IMR-90 (cell line): ENCODE measurements around the gene PCDHB6. TPM values are rescaled to one million over a fixed set of nuclear protein-coding genes. Genes with fewer than 3 reads are reported as not detected.
"Not testable (repeated sequence)": the region's sequence is repeated elsewhere in the genome, so short reads cannot be mapped to it uniquely, and the experiment has no call there.

Experiments used
- ATAC-seq: fragments of 200-7000 bp; cut with Tn5 transposase; 2 replicates; pipeline ENCODE4 v1.9.1; 2020; ENCODE audit warnings: low read depth, mild to moderate bottlenecking, moderate library complexity
- BruUV-seq: library from RNA; stranded (reverse); fragments of 400-500 nt; replicated peaks from 2 replicates; lab custom pipeline; 2021; lab: Mats Ljungman, UMichigan
- CTCF ChIA-PET: fragments of 300-600 bp; formaldehyde crosslinking; extraction: SDS; loops from one replicate; lab custom pipeline; 2021; ENCODE audit warnings: antibody characterized with exemption; lab: Yijun Ruan, JAX
- POLR2A ChIA-PET: fragments of 300-600 bp; sonication (Branson Sonifier 250); formaldehyde crosslinking; loops from one replicate; lab custom pipeline; 2022; ENCODE audit warnings: antibody characterized with exemption; ENCODE audit not compliant: unreplicated experiment; lab: Charles Lee
- DNase-seq: peaks from one replicate; pipeline ENCODE4 v3.0.0; 2013
- H2AFZ ChIP-seq: replicated peaks from 2 replicates; pipeline ENCODE3; 2013; ENCODE audit warnings: low read length, mild to moderate bottlenecking; ENCODE audit not compliant: poor library complexity
- H2AK5ac ChIP-seq: 2 replicates; pipeline ENCODE4 v1.6.1; 2013; ENCODE audit warnings: low read depth, low read length, inconsistent platforms
- H2AK9ac ChIP-seq: replicated peaks from 2 replicates; pipeline ENCODE3; 2013; ENCODE audit warnings: mild to moderate bottlenecking, low read depth, low read length, moderate library complexity; ENCODE audit not compliant: poor library complexity
- H2BK120ac ChIP-seq: 2 replicates; pipeline ENCODE4 v1.6.1; 2013; ENCODE audit warnings: low read depth, low read length, inconsistent platforms
- H2BK15ac ChIP-seq: 3 replicates; pipeline ENCODE4 v1.6.1; 2013; ENCODE audit warnings: low read depth, low read length, inconsistent platforms
- H2BK20ac ChIP-seq: 2 replicates; pipeline ENCODE4 v1.6.1; 2013; ENCODE audit warnings: low read depth, mild to moderate bottlenecking, inconsistent platforms, low read length, moderate library complexity
- H2BK5ac ChIP-seq: 2 replicates; pipeline ENCODE4 v1.6.1; 2013; ENCODE audit warnings: mild to moderate bottlenecking, low read depth, low read length, inconsistent platforms; ENCODE audit not compliant: poor library complexity, severe bottlenecking
- H3K14ac ChIP-seq: replicated peaks from 2 replicates; pipeline ENCODE4 v1.6.1; 2013; ENCODE audit warnings: low read depth, low read length, inconsistent platforms
- H3K18ac ChIP-seq: 2 replicates; pipeline ENCODE4 v1.6.1; 2013; ENCODE audit warnings: low read depth, low read length, control low read depth
- H3K23ac ChIP-seq: 2 replicates; pipeline ENCODE4 v1.6.1; 2013; ENCODE audit warnings: low read depth, low read length, inconsistent platforms
- H3K27ac ChIP-seq: 2 replicates; pipeline ENCODE4 v1.5.1; 2013; ENCODE audit warnings: mild to moderate bottlenecking, control low read depth, low read length; ENCODE audit not compliant: insufficient read depth
- H3K27me3 ChIP-seq: 2 replicates; pipeline ENCODE4 v1.6.1; 2013; ENCODE audit warnings: low read length; ENCODE audit not compliant: control insufficient read depth, insufficient read depth
- H3K36me3 ChIP-seq: 2 replicates; pipeline ENCODE4 v1.6.1; 2013; ENCODE audit warnings: low read length, mixed read lengths; ENCODE audit not compliant: control insufficient read depth, insufficient read depth
- H3K4ac ChIP-seq: 2 replicates; pipeline ENCODE4 v1.6.1; 2013; ENCODE audit warnings: low read depth, low read length, inconsistent platforms
- H3K4me1 ChIP-seq: 2 replicates; pipeline ENCODE4 v1.6.1; 2013; ENCODE audit warnings: low read length, mixed read lengths; ENCODE audit not compliant: control insufficient read depth, insufficient read depth
- H3K4me2 ChIP-seq: 2 replicates; pipeline ENCODE4 v1.6.1; 2013; ENCODE audit warnings: low read depth, mild to moderate bottlenecking, control low read depth, low read length, moderate library complexity
- H3K4me3 ChIP-seq: 2 replicates; pipeline ENCODE4 v1.5.1; 2013; ENCODE audit warnings: low read depth, mild to moderate bottlenecking, control low read depth, low read length, moderate library complexity; ENCODE audit not compliant: insufficient read depth
- H3K56ac ChIP-seq: 2 replicates; pipeline ENCODE4 v1.6.1; 2013; ENCODE audit warnings: low read length, inconsistent platforms; ENCODE audit not compliant: insufficient read depth; ENCODE audit errors: extremely low read depth
- H3K79me1 ChIP-seq, 2 experiments: 2 replicates each; pipeline ENCODE4 v1.6.1; 2013; ENCODE audit warnings: low read length in 2 of 2, inconsistent platforms in 1 of 2, low read depth in 1 of 2
- H3K9ac ChIP-seq: 2 replicates; pipeline ENCODE4 v1.6.1; 2013; ENCODE audit warnings: low read depth, low read length, control low read depth
- H3K9me1 ChIP-seq: 2 replicates; pipeline ENCODE4 v1.6.1; 2013; ENCODE audit warnings: low read length, inconsistent platforms; ENCODE audit not compliant: insufficient read depth
- H3K9me3 ChIP-seq: 2 replicates; pipeline ENCODE4 v1.6.1; 2013; ENCODE audit warnings: low read length; ENCODE audit not compliant: control insufficient read depth, insufficient read depth
- H4K20me1 ChIP-seq: 2 replicates; pipeline ENCODE4 v1.6.1; 2013; ENCODE audit warnings: low read length, inconsistent platforms; ENCODE audit not compliant: insufficient read depth
- H4K5ac ChIP-seq: 2 replicates; pipeline ENCODE4 v1.6.1; 2013; ENCODE audit warnings: mild to moderate bottlenecking, low read depth, low read length, control low read depth
- H4K8ac ChIP-seq, 2 experiments: 2 replicates each; pipeline ENCODE4 v1.6.1; 2013; ENCODE audit warnings: low read depth in 2 of 2, low read length in 2 of 2, control low read depth in 1 of 2, inconsistent platforms in 1 of 2
- H4K91ac ChIP-seq: 2 replicates; pipeline ENCODE4 v1.6.1; 2013; ENCODE audit warnings: low read depth, low read length, inconsistent platforms; ENCODE audit not compliant: insufficient read depth
- WGBS, 2 experiments: methylation state at CpG; one replicate each; pipeline versions ENCODE4 v1.1.5 to v1.1.7; 2013; ENCODE audit warnings: missing lambda C conversion rate in 2 of 2; ENCODE audit not compliant: insufficient read length in 1 of 2; ENCODE audit errors: extremely low coverage in 2 of 2; 5-methylcytosine and 5-hydroxymethylcytosine counted together
- dilution Hi-C: fragments of 300-500 bp; cut with HindIII; formaldehyde crosslinking; loops from one replicate; pipeline ENCODE4 v1.14.3; 2018; ENCODE audit warnings: low sequenced_read_pairs; ENCODE audit not compliant: unreplicated experiment
- in situ Hi-C: fragments of 300-500 bp; cut with MboI; formaldehyde crosslinking; loops from 3 replicates; pipeline ENCODE4 v1.14.3; 2019; ENCODE audit warnings: low sequenced_read_pairs, inconsistent platforms, mixed read lengths
- intact Hi-C: fragments of 100-400 bp; cut with micrococcal nuclease; formaldehyde crosslinking; loops from 2 replicates; pipeline ENCODE4 v1.10.0; 2022
- polyA plus RNA-seq, 3 experiments: library from polyadenylated mRNA; depleted of rRNA; stranded (reverse); fragments of >200 nt; gene quantifications; 2 replicates each; pipeline ENCODE4 v1.2.3, GENCODE V29; 2012; ENCODE audit warnings: low replicate concordance in 1 of 3
- total RNA-seq: library from RNA; depleted of rRNA; stranded (reverse); fragments of >200 nt; gene quantifications from 2 replicates; pipeline ENCODE4 v1.2.3, GENCODE V29; 2012

PCDHB6 gene
- total and polyA plus RNA-seq, 2 of the 4 experiments (the other 2 are of a cell fraction): under 0.01 to 0.07 TPM

GRCh38 chr5:141189131-141189530 is 39.3 kb downstream of the PCDHB6 start:
- H4K91ac ChIP-seq, POLR2A ChIA-PET, H2AFZ ChIP-seq, H3K56ac ChIP-seq, H3K4me1 ChIP-seq, H3K23ac ChIP-seq, H2AK5ac ChIP-seq, H3K27me3 ChIP-seq, H4K20me1 ChIP-seq, H3K4me3 ChIP-seq, DNase-seq, CTCF ChIA-PET, H4K8ac ChIP-seq, H2BK15ac ChIP-seq, dilution Hi-C loops, H2AK9ac ChIP-seq, BruUV-seq, H3K9ac ChIP-seq, H3K27ac ChIP-seq, intact Hi-C loops, H2BK5ac ChIP-seq, H2BK20ac ChIP-seq, H3K14ac ChIP-seq, H3K4ac ChIP-seq, H3K79me1 ChIP-seq, in situ Hi-C loops, H4K5ac ChIP-seq, H3K18ac ChIP-seq, H3K36me3 ChIP-seq, H3K9me1 ChIP-seq, H2BK120ac ChIP-seq, ATAC-seq, H3K4me2 ChIP-seq: not testable (repeated sequence)
- peaks cover 15% of the 10 kb centered on the region; the same call in 1 of the 2 replicates for H3K9me3 ChIP-seq
- 25% methylated on average over 4 of the region's 35 CpGs; no CpG with 5 or more reads in 1 of the 2 experiments for WGBS, 2 experiments
